Activated naive CD4-positive, alpha-beta T cell (primary cell): Measurements from ENCODE around the gene ADCY10.
A peak's percentile ranks its signal among the peaks of the same experiment; 100 is the strongest.
"Not testable (repeated sequence)": the region's sequence is repeated elsewhere in the genome, so short reads cannot be mapped to it uniquely, and the experiment has no call there.

ENCODE experiments used
- DNase-seq, 4 experiments: peaks; one replicate each; lab custom pipeline; 2025; lab: John Stamatoyannopoulos, UW

ADCY10 gene

DNA sequence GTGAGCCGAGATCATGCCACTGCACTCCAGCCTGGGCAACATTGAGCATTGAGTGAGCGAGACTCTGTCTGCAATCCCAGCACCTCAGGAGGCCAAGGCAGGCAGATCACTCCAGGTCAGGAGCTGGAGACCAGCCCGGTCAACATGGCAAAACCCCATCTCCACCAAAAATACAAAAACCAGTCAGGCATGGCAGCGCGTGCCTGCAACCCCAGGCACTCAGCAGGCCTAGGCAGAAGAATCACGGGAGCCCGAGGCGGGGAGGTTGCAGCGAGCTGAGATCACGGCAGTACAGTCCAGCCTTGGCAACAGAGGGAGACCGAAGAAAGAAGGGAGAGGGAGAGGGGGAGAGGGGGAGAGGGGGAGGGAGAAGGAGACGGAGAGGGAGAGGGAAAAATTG lies 107.3 kb downstream of the ADCY10 start:
- DNase-seq: not testable (repeated sequence)

DNA sequence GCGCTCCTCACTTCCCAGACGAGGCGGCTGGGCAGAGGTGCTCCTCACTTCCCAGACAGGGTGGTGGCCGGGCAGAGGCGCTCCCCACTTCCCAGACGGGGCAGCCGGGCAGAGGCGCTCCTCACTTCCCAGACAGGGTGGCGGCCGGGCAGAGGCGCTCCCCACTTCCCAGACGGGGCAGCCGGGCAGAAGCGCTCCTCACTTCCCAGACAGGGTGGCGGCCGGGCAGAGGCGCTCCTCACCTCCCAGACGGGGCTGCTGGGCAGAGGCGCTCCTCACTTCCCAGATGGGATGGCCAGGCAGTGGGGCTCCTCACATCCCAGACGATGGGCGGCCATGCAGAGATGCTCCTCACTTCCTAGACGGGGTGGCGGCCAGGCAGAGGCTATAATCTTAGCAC lies 107.7 kb downstream of the ADCY10 start:
- DNase-seq: not testable (repeated sequence)

DNA sequence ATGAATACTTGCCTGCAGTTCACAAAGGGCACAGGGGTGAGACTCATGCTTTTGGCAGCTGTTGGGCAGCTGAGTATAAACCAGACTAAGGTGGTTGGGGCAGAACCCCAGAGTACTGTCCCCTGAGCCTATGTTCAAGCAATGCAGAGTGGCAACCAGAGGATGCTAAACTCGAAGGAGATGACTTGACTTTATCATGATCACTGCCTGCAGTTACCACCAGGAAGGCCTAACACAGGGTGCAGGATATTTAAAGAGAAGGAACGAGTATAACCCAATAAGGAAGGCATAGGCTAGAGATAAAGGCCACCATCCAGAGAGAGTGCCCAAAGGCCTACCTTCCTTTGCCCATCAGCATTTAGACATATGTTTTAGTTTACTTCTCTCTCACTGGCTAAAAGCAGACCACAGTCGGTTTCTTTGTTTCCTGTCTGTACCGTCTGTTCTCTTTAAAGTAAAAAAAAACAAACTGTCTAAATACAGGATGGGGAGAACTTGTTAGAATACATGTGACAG lies 108.8 kb downstream of the ADCY10 start:
- DNase-seq: no peak

DNA sequence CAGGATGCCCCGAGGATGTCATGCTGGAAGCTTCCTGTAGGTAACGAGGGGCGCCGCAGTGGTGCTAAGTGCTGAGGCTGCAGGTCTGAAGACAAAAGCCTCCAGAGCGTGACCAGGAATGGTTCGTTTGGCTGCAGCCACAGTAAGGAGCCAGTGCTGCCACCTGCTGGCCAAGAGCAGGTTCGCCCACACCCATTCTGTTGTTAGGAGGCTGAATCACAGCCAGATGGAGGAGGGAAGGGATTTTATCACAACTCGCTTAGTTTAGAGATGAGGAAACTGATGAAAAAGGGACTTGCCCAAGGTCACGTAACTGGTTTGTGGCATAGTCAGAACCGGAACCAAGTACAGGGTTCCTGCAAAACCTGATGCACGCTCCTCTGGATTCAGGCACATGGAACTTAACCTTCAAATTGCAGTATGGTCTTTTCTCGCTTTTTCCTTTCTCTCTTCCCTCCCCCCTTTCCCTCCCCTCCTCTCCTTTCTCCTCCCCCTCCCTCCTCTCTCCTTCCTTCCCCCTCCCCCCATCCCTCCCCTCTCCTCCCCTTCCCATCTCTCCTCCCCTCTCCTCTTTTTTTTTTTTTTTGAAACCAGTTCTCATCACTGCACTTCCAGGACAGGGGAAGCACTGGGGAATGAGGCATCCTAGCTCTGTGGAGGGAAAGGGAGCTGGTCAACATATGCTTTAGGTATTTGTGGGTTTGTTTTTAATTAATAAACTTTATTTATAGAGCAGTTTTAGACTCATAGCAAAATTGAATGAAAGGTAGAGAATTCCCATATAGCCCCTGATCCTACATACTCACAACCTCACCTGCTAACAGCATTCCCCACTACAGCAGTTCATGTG lies 110.4 kb downstream of the ADCY10 start:
- DNase-seq: peak; percentile 59 to 76 (median 70)

DNA sequence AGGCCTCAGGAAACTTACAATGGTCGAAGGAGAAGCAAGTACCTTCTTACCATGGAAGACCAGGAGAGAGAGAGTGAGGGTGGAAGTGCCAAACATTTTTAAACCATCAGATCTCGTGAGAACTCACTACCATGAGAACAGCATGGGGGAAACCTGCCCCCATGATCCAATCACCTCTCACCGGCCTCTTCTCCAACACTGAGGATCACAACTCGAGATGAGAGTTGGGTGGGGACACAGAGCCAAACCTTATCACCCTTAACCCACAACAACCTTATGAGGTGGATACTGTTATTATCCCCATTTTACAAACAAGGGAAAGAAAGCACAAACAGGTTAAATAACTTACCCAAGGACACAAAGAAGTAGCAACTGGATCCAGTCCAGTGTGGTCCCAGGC lies 111.7 kb downstream of the ADCY10 start:
- DNase-seq: no peak

DNA sequence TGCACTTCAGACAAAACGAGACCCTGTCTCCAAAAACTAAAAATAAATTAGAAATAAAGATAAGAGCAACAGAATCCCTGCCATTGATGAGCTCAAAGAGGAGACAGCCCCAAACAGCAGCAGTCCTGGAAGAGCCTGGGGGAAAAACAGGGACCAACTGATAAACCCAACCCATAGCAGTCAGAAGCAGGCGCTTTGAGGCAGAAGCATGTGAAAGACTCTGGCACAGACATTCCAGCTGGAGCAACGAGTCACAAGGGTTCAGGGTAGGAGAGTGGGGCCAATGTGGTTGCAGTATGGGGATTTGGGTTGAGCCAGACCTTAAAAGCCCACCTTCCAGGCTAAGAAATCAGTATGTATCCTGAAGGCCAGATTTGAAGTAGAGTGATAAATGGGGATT lies 113.7 kb downstream of the ADCY10 start:
- DNase-seq: no peak

DNA sequence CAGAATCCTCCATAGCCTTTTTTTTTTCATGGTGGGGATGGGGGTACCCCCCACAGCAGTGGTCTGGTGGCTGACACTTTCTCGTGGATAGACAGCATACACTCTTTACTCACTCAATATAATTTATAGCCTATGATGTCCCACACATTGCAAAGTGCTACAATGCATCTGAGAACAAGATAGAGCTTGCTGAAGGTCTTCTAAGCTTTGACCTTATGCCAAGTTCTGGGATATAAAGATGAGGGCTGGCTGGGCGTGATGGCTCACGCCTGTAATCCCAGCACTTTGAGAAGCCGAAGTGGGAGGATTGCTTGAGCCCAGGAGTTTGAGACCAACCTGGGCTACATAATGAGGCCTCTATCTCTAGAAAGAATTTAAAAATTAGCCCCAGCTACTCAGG lies 114.2 kb downstream of the ADCY10 start:
- no peak for DNase-seq

DNA sequence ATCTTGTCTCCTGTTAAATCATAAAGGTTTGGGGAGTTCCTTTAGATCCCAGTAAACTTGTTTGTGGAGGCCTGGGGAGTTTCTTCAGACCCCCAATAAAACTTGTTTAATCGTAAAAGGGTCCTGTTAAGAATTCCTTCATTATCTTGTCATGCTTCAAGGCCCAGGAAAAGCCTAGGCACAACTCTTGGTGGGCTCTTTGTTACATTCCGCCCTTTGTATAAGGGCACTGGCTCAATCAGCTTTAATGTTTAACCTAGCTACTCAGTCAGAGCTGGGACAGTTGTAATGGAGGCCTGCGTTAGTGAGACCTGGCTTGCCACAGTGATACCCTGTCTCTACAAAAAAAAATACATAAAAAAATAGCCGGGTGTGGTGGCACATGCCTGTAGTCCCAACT lies 115.0 kb downstream of the ADCY10 start:
- DNase-seq: no peak

DNA sequence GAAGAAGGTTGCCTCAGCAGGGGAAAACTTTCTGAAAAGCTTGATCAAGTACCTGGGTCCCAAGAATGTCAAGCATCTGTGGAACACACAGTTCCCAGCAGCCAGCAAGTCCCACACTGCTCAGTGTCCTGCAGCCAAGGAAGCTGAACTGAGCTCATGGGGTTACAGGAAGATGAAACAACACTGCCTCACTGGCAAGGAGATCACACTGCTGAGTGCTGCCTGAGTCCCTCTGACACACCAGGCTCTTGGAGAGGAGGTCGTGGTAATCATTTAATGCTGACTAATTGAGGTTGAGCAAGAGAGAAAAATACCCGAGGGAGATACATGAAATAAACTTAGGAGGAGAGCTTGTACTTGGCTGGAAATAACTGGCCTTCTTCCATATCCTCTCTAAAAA lies 116.9 kb downstream of the ADCY10 start:
- DNase-seq: no peak

DNA sequence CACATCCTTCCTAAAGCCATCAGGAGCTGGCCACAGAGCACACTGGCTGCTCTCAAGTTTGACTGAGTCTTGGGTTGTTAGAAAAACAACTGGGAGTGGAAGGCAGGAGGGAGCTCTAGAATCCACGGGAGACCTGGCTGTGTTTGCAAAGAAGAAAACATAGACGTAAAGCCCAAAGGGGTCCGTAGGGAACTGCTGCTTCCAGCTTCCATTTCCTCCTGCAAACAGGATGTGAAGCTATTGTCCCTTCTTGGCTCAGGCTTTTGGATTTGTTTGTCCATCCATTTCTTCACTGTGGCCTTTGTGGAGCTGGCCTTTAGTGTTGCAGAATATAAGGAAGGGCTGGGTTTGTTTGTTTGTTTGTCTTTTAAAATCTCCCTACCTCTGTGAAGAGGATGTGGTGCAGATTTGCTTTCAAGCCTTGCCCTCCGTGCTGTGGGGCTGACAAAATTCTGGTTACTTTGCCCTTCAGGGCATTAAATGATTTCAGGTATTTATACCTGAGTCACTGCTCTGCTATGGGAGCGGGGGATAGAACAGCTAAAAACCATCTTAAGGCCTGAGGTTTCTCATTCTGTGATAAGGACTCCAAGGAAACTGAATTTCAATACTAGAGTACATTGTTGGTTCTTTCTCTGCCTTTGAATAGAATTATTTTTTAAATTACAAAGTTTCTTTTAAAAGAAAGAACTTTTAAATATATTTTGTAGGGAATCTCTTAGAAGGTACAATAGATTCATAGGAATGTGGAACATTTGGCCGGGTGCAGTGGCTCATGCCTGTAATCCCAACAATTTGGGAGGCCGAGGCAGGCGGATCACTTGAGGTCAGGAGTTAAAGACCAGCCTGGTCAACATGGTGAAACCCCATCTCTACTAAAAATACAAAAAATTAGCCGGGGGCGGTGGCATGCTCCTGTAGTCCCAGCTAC lies 117.9 kb downstream of the ADCY10 start:
- DNase-seq: no peak

DNA sequence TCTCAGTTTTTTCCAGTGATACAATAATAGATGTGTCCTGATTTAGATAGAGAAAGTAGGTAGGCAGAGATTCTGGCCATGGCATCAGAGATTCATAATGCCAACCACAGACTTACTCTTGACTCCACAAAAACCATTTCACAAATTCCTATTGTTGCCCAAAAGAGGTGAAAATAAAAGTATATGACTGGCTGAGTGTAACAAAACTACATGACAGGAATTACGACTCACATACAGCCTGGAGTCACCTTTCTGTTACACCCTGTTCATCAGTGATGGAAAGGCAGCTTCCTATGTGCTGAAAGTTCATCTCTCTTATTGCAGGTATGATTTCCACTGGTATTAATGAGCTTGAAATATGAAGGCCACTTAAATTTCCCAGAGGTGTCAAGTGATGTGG lies 119.9 kb downstream of the ADCY10 start:
- DNase-seq: no peak

DNA sequence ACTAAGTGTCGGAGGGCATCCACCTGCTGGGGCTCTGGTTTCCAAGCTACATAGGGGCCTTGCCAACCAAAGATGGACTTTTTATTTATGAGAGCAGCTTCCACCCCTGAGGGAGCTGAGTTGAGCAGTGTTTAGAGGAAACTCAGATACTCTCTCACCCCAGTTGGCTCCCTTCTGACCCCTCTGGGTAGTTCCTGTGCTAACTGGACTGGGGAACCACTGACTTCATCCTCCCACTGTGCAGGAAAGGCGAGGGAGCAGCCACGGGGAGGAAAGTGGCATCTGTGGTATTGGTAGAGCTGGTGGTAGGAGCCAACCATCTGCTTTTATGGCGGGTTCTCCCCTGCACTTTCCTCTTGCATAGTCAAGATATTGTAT lies 121.8 kb downstream of the ADCY10 start:
- no peak for DNase-seq

DNA sequence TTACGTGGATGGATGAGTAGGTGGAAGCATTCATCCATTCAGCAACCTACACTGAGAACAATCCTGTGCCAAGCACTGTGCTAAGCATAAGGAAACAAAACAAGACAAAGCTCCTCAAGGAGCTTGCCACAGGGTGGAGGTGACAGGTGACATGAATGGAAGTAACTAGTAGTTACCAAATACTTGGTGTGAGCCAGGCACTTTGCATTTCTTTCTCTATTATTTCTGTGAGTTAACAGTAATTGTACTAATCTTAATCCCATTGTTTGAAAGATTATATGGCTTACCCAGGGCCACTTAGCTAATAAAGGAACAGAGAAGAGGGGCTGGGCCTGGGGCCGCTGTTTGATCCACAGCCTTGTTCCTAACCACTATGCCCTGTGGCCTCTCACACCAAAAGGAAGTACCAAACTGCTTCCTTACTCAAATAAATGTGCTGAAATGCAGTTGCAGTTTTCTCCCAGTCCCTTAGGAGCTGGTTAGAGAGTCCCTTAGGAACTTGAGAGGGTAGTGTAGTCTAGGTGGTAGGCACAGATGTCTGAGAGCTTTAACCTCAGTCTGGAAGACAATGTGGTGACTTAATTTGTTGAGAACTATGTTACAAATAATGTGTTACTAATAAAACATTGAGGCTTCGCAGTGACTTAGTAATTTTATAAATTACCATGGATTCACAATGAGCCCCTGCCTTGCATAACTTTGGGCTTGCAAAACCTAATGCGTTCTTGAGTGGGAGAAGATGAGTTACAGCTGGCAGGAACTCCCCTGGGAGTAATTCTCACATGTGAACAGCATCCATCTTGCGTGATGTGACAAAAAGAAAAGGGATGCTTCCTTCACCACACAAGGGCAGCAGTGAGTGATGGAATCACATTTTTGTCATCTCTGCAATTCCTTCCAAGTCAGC lies 122.4 kb downstream of the ADCY10 start:
- DNase-seq: no peak

DNA sequence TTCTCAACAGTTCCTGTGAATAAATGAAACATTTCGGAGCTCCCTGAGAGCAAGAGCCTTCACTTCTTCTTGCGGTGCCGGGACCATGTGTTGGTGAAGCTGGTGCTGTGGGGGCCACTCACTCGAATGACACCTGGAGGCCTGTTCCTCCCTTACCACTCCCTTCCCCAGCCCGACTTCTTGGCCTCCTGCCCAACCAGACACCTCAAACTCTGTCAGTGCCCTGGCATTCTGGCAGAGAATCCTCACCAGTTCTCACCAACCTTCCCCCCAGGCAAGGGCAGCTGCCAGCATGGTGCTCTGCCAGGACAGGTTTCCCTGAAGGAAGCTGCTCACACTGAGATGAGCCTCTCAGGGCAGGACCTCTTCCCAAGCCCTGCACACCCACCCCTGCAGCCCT lies 123.8 kb downstream of the ADCY10 start:
- no peak for DNase-seq

DNA sequence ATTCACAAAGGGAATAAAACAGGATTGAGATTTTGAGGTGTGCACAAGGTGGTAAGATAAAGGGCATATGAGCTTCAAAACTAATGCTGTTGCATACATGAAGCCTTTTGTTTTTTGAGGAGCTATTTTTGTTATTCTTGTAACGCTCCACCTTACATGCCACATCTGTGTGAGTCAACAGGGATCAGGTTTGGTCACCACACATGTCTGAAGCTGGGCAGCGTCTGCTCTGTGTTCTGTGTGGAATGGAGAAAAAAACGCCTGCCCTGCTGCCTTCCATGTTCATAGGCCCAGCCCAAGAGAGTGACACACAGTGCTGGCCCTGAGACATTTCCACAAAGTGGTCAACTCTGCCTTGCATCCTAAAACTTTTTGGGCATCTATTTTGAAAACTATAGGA lies 124.4 kb downstream of the ADCY10 start:
- DNase-seq: no peak

DNA sequence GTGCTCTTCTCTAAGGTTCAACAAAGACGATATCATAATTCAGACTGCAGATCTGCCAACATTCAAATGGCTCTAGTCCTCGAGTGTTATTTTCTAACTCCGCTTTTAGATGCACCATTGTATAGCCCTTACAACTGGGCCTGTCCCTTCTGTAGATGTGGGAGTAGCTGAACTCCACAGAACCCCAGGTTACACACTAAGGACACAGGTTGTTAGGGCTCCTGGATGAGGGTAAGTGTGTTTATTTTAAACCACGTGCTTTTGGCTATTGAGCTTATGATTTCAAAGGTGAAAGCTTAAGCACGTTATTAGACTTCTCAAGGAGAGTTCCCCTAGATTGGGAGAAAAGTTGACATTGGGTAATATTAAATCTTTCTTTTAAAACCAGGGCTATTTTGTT lies 127.4 kb downstream of the ADCY10 start:
- no peak for DNase-seq

DNA sequence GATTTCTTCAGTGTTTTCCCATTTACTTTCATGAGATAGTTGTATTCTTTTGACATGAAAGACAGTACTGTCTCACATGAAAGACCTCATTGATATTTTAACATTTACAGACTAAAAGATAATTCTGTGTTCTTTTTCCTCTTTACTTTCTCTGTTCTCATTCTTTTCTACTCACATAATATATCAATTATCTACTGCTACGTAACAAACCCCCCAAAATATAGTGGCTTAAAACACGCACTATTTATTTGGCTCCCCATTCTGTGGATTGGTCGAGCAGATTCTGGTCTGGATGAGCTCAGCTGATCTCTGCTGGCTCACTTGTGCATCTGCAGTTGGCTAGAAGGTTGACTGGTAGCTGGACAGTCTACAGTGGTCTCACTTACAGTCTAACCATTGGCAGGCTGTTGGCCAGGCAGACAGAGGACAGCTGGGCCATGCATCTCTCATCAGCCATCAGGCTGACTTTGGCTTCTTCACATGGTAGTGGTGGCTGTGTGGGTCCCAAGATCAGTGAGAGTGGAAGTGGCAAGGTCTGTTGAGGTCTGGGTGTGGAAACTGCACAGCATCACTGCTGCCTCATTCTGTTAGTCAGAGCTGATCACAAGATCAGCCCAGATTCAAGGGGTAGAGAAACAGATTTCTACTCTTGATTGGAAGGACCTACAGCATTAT lies 128.9 kb downstream of the ADCY10 start:
- no peak for DNase-seq

DNA sequence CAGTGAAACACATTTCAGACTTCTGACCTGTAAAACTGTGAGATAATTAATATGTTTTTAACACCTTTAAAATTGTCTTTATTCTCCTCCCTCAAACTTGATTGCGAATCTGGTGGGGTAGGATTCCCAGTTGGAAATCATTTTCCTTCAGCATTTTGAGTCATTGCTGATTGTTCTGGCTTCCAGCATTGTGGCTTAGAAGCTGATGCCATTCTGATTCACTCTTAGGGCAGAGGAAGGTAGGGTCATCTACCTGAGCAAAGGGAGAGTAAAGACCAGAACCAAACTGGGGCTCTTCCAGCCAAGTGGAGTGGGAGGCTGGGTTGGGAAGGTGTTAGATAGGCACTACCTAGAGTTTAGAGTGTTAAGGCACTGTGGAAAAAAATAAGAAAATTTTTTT lies 131.0 kb downstream of the ADCY10 start:
- DNase-seq: no peak

DNA sequence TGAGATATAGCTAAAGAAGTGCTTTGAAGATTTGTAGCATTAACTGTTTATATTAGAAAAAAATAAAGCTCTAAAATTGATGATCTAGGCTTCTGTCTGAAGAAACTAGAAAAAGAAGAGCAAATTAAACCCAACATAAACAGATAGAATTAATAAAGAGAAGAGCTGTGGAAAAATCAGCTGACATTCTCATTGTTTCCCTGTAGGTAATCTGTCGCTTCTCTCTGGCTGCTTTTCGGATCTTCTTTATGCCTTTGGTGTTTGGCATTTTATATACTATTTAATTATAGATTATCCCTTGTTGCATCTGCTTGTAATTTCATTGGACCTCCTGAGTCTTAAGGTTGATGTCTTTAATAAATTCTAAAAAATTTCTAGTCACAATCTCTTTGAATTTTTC lies 132.4 kb downstream of the ADCY10 start:
- DNase-seq: no peak

DNA sequence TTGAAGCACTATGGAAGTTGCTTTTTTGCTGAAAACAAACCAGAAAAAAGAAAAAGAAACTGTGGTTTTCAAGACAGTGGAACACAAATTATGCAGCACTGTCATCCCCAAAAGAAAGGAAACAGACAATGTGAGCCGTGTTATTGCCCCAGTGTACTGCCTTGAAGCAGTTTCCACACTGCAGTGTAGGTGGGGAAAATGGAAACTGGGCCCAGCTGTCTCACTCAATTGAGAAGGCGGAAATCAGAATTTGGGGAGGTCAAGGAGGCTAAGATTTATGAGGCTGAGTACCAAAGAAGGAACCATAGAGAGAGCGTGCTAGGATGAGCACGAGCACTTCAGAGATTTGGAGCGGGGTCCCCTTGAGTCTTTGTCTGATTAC lies 136.7 kb downstream of the ADCY10 start:
- no peak for DNase-seq

DNA sequence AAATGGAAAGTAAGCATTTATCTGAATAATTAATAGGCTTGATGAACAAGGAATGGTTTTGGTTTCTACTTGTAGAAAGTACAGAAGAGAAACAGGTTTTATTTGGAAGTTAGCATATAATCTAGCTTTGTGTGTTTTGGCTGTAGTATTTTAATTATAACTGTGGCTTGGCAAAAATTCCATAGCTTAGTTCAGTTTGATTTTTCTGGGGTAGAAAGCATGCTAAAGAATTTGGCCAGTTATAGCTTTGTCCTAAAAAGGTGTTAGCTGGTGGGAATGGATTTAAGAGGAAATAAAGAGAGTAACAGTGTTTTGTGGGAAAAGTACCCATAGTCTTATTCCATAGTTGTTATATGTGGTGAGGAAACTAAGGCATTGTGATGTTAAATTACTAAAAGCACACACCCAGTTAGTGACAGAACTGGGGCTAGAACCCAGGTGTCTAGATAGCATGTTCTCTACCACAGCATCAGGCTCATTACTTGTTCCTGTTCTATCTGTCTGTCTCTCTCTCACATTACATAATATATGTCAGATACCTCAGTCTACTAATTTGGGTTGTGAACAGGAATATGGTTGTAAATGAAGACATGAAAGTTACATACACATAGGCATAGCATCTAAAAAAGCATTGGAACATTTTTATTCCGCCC lies 137.2 kb downstream of the ADCY10 start:
- no peak for DNase-seq
